ENCODE results near the gene MRPS12. TPM values are rescaled to one million over a fixed set of nuclear protein-coding genes. Genes with fewer than 3 reads are reported as not detected.

MRPS12 gene
- total and polyA plus RNA-seq, 3 experiments from 2014 or later = 94.4 to 117 (median 113) TPM

DNA sequence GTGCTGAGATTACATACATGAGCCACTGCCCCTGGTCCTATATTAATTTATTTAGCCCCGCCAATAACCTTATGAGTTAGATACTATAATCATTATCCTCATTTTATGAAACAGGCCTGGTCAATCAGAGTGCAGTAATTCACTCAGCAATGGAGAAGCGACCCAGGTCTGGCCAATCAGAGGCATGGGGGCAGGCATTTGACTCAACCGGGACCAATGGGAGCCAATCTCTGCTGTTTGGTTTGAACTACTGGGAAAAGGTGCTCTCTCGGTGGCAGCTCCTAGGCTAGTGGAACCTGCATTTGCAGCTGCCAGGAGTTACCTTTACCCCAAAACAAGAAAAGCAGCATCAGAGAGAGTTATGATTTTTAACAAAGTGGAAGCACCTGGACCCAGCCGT lies 37.9 kb upstream of the MRPS12 start:
- Histone ChIP-seq H3K27me3 (ENCODE audit: insufficient read depth, low read length, poor library complexity, severe bottlenecking) (no peaks in the 10 kb centered on the region), H3K4me3 (ENCODE audit: low read length) (no peak overlapping the region), H3K9me3 (ENCODE audit: low read length) (no peaks in the 10 kb centered on the region), H3K4me1 (ENCODE audit: insufficient read depth, low read length) (peaks cover 2% of the 10 kb centered on the region), H3K36me3 (ENCODE audit: insufficient read depth, low read length) (peaks cover 11% of the 10 kb centered on the region), H3K27ac (ENCODE audit: low read depth, low read length) (no peak overlapping the region)
- Mint-ChIP-seq H3K36me3 (peaks cover 0 to 45% (median 13%) of the 10 kb centered on the region in 3 donors), H3K27me3 (no peaks in the 10 kb centered on the region), H3K4me3 (peak overlapping the region in 1 of 7 donors; percentile 35), H3K27ac (peak overlapping the region in 3 of 8 donors; percentile 36 to 76 (median 54)), H3K4me1 (peaks cover 10 to 14% (median 10%) of the 10 kb centered on the region in 3 donors), H3K9me3 (no peaks in the 10 kb centered on the region)
- POLR2A ChIA-PET = no interaction called here
- no peak for DNase-seq
- CTCF ChIA-PET = interaction anchor here (1.1 kb wide), 1 partner anchor 490 kb away, joined by 3 read pairs; the partner anchor contains the start of gene FAM98C

- Mint-ChIP-seq H3K4me1 (peaks cover 14 to 19% (median 15%) of the 10 kb centered on the region in 3 donors), H3K4me3 (no peak overlapping the region), H3K27ac (peak overlapping the region in 1 of 8 donors; percentile 76), H3K36me3 (peaks cover 0 to 40% (median 13%) of the 10 kb centered on the region in 3 donors), H3K9me3 (no peaks in the 10 kb centered on the region), H3K27me3 (no peaks in the 10 kb centered on the region)
- ChIA-PET CTCF (interaction anchor here (1.1 kb wide), 1 partner anchor 491 kb away, joined by 3 read pairs; the partner anchor contains the start of gene FAM98C), POLR2A (no interaction called here)
- Histone ChIP-seq H3K9me3 (ENCODE audit: low read length) (no peaks in the 10 kb centered on the region), H3K36me3 (ENCODE audit: insufficient read depth, low read length) (peaks cover 7% of the 10 kb centered on the region), H3K4me1 (ENCODE audit: insufficient read depth, low read length) (peaks cover 8% of the 10 kb centered on the region), H3K27ac (ENCODE audit: low read depth, low read length) (no peak overlapping the region), H3K27me3 (ENCODE audit: insufficient read depth, low read length, poor library complexity, severe bottlenecking) (no peaks in the 10 kb centered on the region), H3K4me3 (ENCODE audit: low read length) (no peak overlapping the region)
- no peak for DNase-seq
These were observed 37.4 kb upstream of the MRPS12 start for GRCh38 chr19:38893341-38893771.

DNA sequence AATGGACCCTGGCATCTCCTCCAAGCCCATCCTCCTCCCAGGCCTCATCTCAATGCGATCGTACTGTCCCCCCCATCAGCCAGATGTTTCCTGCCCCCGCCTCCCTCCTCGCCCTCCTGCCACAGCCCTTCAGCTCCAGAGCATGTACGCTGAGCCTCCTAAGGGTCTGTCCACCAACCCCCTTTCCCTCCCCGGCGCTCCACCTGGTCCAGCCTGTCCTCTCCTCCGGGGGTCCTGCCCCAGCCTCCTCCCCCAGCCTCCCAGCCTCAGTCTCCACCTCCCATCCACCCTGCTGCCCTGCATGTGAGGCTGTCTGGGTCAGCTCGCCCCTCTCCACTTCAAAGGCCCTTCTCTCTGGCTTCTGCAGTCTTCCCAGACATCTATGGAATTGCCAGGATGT lies 35.8 kb upstream of the MRPS12 start:
- DNase-seq = no peak
- no peaks in the 10 kb centered on the region for H3K36me3 ChIP-seq (ENCODE audit: insufficient read depth, low read length)
- no peaks in the 10 kb centered on the region for H3K9me3 Mint-ChIP-seq
- H3K4me3 ChIP-seq (ENCODE audit: low read length) = no peak overlapping the region
- peaks cover 15% of the 10 kb centered on the region for H3K4me1 ChIP-seq (ENCODE audit: insufficient read depth, low read length)
- H3K4me1 Mint-ChIP-seq = peaks cover 26 to 33% (median 30%) of the 10 kb centered on the region in 3 donors
- H3K27me3 Mint-ChIP-seq = peaks cover 0 to 2% of the 10 kb centered on the region in 2 donors
- H3K36me3 Mint-ChIP-seq = peaks cover 0 to 35% (median 11%) of the 10 kb centered on the region in 3 donors
- H3K27ac Mint-ChIP-seq = peak overlapping the region in 4 of 8 donors; percentile 3 to 68 (median 44)
- no peaks in the 10 kb centered on the region for H3K9me3 ChIP-seq (ENCODE audit: low read length)
- CTCF ChIA-PET = no interaction called here
- POLR2A ChIA-PET = no interaction called here
- H3K4me3 Mint-ChIP-seq = no peak overlapping the region
- no peak overlapping the region for H3K27ac ChIP-seq (ENCODE audit: low read depth, low read length)
- H3K27me3 ChIP-seq (ENCODE audit: insufficient read depth, low read length, poor library complexity, severe bottlenecking) = no peaks in the 10 kb centered on the region

- Mint-ChIP-seq H3K27ac (peak overlapping the region; percentile 92 to 100 (median 98)), H3K4me1 (peaks cover 45 to 61% (median 56%) of the 10 kb centered on the region in 3 donors), H3K27me3 (peaks cover 0 to 2% of the 10 kb centered on the region in 2 donors), H3K4me3 (peak overlapping the region; percentile 89 to 96 (median 94)), H3K36me3 (peaks cover 3 to 27% (median 6%) of the 10 kb centered on the region in 3 donors), H3K9me3 (peaks cover 0 to 2% (median 0%) of the 10 kb centered on the region in 5 donors)
- Histone ChIP-seq H3K4me1 (ENCODE audit: insufficient read depth, low read length) (peaks cover 24% of the 10 kb centered on the region), H3K9me3 (ENCODE audit: low read length) (no peaks in the 10 kb centered on the region), H3K27me3 (ENCODE audit: insufficient read depth, low read length, poor library complexity, severe bottlenecking) (no peaks in the 10 kb centered on the region), H3K27ac (ENCODE audit: low read depth, low read length) (peak overlapping the region; percentile 97), H3K4me3 (ENCODE audit: low read length) (peak overlapping the region; percentile 83), H3K36me3 (ENCODE audit: insufficient read depth, low read length) (no peaks in the 10 kb centered on the region)
- no peak for DNase-seq
- ChIA-PET POLR2A (no interaction called here), CTCF (no interaction called here)
These were observed 31.8 kb upstream of the MRPS12 start for GRCh38 chr19:38898788-38899446.

- CTCF ChIA-PET = interaction anchor here (0.8 to 1.8 kb wide), 5 partner anchors 29 to 165 kb away, joined by 3 to 8 read pairs (median 4); partner anchors contain the start of genes MRPS12 and SARS2
- H3K27me3 ChIP-seq (ENCODE audit: insufficient read depth, low read length, poor library complexity, severe bottlenecking) = no peaks in the 10 kb centered on the region
- POLR2A ChIA-PET = interaction anchor here (0.6 to 1.4 kb wide), 5 partner anchors 21 to 266 kb away, joined by 3 to 7 read pairs (median 5); partner anchors contain the start of genes MRPS12 and SARS2
- peaks cover 0 to 2% of the 10 kb centered on the region in 2 donors for H3K27me3 Mint-ChIP-seq
- peak within 1 kb of the TSS; percentile 92 to 100 (median 98) for H3K27ac Mint-ChIP-seq
- no peaks in the 10 kb centered on the region for H3K36me3 ChIP-seq (ENCODE audit: insufficient read depth, low read length)
- peak within 1 kb of the TSS; percentile 88 for H3K4me3 ChIP-seq (ENCODE audit: low read length)
- DNase-seq = peak; percentile 98 to 100 (median 99)
- H3K4me1 ChIP-seq (ENCODE audit: insufficient read depth, low read length) = peaks cover 24% of the 10 kb centered on the region
- H3K27ac ChIP-seq (ENCODE audit: low read depth, low read length) = peak within 1 kb of the TSS; percentile 97
- peaks cover 8 to 33% (median 9%) of the 10 kb centered on the region in 3 donors for H3K36me3 Mint-ChIP-seq
- H3K4me1 Mint-ChIP-seq = peaks cover 50 to 66% (median 63%) of the 10 kb centered on the region in 3 donors
- H3K4me3 Mint-ChIP-seq = peak within 1 kb of the TSS; percentile 89 to 96 (median 94)
- peaks cover 0 to 2% (median 0%) of the 10 kb centered on the region in 5 donors for H3K9me3 Mint-ChIP-seq
- H3K9me3 ChIP-seq (ENCODE audit: low read length) = no peaks in the 10 kb centered on the region
These were observed 31.1 kb upstream of the MRPS12 start, which contains the start of the genes NFKBIB and SIRT2 for GRCh38 chr19:38899447-38900201. TSS of gene NFKBIB (plus strand) at chr19:38899969. CDS start at chr19:38900033, 64 bp downstream. TSS of gene SIRT2 (minus strand) at chr19:38899618. CDS start at chr19:38899521, 97 bp downstream.

- H3K4me1 ChIP-seq (ENCODE audit: insufficient read depth, low read length) = peaks cover 24% of the 10 kb centered on the region
- Mint-ChIP-seq H3K9me3 (peaks cover 0 to 2% (median 0%) of the 10 kb centered on the region in 5 donors), H3K4me1 (peaks cover 49 to 65% (median 63%) of the 10 kb centered on the region in 3 donors), H3K36me3 (peaks cover 8 to 34% (median 9%) of the 10 kb centered on the region in 3 donors), H3K4me3 (peak overlapping the region; percentile 89 to 96 (median 94)), H3K27me3 (peaks cover 0 to 2% of the 10 kb centered on the region in 2 donors), H3K27ac (peak overlapping the region; percentile 57 to 100 (median 98))
- peak overlapping the region; percentile 97 for H3K27ac ChIP-seq (ENCODE audit: low read depth, low read length)
- H3K9me3 ChIP-seq (ENCODE audit: low read length) = no peaks in the 10 kb centered on the region
- no peaks in the 10 kb centered on the region for H3K36me3 ChIP-seq (ENCODE audit: insufficient read depth, low read length)
- POLR2A ChIA-PET = interaction anchor here (1.0 to 1.4 kb wide), 5 partner anchors 21 to 68 kb away, joined by 3 to 7 read pairs (median 5); partner anchors contain the start of genes MRPS12 and SARS2
- no peaks in the 10 kb centered on the region for H3K27me3 ChIP-seq (ENCODE audit: insufficient read depth, low read length, poor library complexity, severe bottlenecking)
- CTCF ChIA-PET = interaction anchor here (0.7 to 1.8 kb wide), 8 partner anchors 27 to 497 kb away, joined by 3 to 8 read pairs (median 4); partner anchors contain the start of genes FAM98C, MRPS12 and SARS2
- H3K4me3 ChIP-seq (ENCODE audit: low read length) = peak overlapping the region; percentile 88
- DNase-seq = no peak
These were observed 30.5 kb upstream of the MRPS12 start for GRCh38 chr19:38900202-38900629.

DNA sequence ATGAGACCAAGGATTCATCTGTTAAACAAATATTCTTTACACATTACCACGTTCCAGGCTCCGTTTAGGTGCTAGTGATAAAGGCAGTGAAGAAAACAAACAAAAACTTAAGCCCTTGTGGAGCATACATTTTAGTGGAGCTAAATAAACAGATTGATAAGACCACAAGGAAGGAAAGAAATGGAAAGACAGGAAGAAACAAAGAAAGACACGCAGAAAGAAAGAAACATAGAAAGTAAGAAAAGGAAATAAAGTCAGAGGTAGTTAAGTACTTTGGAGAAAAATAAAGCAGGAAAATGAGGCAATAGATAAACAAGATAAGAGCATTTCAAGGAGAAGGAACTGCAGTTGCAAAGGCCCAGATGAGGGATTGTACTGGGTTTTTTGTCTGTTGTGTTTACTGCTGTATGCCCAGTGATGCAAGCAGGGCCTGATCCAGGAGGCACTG lies 30.0 kb upstream of the MRPS12 start:
- Mint-ChIP-seq H3K4me1 (peaks cover 47 to 65% (median 63%) of the 10 kb centered on the region in 3 donors), H3K27ac (peak overlapping the region; percentile 44 to 100 (median 98)), H3K9me3 (peaks cover 0 to 2% (median 0%) of the 10 kb centered on the region in 5 donors), H3K27me3 (peaks cover 0 to 2% of the 10 kb centered on the region in 2 donors), H3K4me3 (peak overlapping the region; percentile 89 to 96 (median 94)), H3K36me3 (peaks cover 8 to 36% (median 11%) of the 10 kb centered on the region in 3 donors)
- Histone ChIP-seq H3K27ac (ENCODE audit: low read depth, low read length) (peak overlapping the region; percentile 97), H3K4me1 (ENCODE audit: insufficient read depth, low read length) (peaks cover 24% of the 10 kb centered on the region), H3K36me3 (ENCODE audit: insufficient read depth, low read length) (peaks cover 3% of the 10 kb centered on the region), H3K27me3 (ENCODE audit: insufficient read depth, low read length, poor library complexity, severe bottlenecking) (no peaks in the 10 kb centered on the region), H3K4me3 (ENCODE audit: low read length) (peak overlapping the region; percentile 88), H3K9me3 (ENCODE audit: low read length) (no peaks in the 10 kb centered on the region)
- CTCF ChIA-PET = interaction anchor here (0.7 to 1.8 kb wide), 9 partner anchors 26 to 498 kb away, joined by 3 to 8 read pairs (median 4); partner anchors contain the start of genes FAM98C, MRPS12 and SARS2
- DNase-seq = no peak
- POLR2A ChIA-PET = interaction anchor here (1.1 to 1.4 kb wide), 3 partner anchors 22 to 69 kb away, joined by 3 to 7 read pairs (median 5); no protein-coding TSS in a partner anchor

Measured in CD8-positive, alpha-beta memory T cell (primary cell).